Measurements from ENCODE around the gene KCNIP4.

- TF ChIP-seq POLR2A (IDR thresholded peaks at IDR 0.05): no peak
- no peak for TF ChIP-seq CTCF (IDR thresholded peaks at IDR 0.05)
Observed at GRCh38 chr4:21018817-21019216, 929.8 kb downstream of the KCNIP4 start.

Data from transverse colon (tissue), 3 donors.